Raji (cell line): ENCODE results near the gene LDLRAD3.

ENCODE experiments used
- POLR2A ChIP-seq: IDR thresholded peaks from 2 replicates; pipeline ENCODE4 v1.6.1; 2011; ENCODE audit warnings: low read depth, low read length, control low read depth; ENCODE audit not compliant: insufficient read depth

LDLRAD3 gene

DNA sequence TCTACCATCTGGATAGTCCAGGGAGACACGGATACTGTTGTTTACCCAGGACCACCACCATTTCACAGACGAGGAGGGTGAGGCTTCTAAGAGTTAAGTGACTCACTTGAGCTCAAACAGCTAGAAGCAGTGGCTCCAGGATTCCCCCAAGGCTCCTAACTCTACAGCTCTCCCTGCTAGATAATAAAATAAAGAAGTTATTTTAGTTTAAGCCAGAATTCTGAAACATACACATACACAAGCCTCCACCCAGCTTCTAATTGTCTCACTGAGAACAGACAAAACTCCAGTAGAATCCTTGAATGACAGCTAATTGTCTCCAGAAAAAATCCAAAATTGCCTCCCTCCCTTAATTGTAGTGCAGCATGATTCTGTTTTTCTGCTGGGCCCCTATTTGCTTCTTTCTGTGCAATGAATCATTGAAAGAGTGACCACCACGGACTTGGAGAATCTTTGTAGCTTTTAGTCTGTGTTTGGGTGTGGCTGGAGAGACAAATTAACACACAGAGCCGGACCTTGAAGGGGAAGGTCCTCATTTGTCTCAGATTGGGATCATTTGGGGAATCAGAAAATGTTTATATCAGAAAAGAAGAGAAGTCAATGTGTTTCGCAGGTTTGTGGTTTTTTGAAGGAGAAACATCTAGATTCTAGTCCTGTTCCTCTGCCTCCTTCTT, 280.5 kb downstream of the LDLRAD3 start:
- TF ChIP-seq POLR2A, result no peak

DNA sequence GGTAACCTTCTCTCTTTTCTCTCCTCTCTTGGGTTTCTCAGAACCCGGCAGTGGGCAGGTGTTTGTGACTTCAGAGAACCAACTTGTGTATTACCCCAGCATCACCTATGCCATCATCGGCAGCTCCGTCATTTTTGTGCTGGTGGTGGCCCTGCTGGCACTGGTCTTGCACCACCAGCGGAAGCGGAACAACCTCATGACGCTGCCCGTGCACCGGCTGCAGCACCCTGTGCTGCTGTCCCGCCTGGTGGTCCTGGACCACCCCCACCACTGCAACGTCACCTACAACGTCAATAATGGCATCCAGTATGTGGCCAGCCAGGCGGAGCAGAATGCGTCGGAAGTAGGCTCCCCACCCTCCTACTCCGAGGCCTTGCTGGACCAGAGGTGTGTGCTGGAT, 283.2 kb downstream of the LDLRAD3 start:
- no peak for TF ChIP-seq POLR2A

DNA sequence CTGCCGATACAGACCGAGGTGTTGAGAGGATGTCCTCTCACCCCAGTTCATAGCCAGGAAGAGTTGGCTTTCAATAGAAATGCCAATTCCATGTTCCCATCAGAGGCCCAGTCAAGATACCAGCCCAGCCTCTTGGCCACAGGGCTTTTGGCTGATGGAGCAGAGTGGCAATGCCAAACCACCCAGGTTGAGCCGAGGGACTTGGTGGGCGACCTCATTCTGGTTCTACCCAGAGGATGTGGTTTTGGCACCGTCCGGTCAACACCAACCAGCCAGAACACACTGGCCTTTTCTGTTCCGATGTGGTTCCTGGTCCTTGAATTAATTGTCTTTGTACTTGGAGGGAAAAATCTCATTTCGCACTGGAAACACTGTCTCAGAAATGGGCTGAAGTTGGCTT, 284.8 kb downstream of the LDLRAD3 start:
- no peak for TF ChIP-seq POLR2A

DNA sequence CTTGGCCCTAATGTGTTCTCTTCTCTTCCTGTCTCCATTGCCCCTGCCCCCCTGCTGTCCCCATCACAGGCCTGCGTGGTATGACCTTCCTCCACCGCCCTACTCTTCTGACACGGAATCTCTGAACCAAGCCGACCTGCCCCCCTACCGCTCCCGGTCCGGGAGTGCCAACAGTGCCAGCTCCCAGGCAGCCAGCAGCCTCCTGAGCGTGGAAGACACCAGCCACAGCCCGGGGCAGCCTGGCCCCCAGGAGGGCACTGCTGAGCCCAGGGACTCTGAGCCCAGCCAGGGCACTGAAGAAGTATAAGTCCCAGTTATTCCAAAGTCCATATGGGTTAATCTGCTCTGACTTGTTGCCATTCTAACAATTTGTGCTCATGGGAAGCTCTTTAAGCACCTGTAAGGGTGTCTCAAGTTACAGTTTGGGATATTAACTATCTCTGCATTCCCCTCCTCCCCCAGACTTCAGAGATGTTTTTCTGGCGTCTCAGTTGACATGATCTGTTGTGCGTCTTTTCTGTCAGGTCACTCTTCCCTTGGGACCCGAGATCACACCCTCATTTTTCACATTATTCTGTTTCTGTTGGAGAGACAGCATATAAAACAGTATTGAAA, 285.3 kb downstream of the LDLRAD3 start:
- no peak for TF ChIP-seq POLR2A

DNA sequence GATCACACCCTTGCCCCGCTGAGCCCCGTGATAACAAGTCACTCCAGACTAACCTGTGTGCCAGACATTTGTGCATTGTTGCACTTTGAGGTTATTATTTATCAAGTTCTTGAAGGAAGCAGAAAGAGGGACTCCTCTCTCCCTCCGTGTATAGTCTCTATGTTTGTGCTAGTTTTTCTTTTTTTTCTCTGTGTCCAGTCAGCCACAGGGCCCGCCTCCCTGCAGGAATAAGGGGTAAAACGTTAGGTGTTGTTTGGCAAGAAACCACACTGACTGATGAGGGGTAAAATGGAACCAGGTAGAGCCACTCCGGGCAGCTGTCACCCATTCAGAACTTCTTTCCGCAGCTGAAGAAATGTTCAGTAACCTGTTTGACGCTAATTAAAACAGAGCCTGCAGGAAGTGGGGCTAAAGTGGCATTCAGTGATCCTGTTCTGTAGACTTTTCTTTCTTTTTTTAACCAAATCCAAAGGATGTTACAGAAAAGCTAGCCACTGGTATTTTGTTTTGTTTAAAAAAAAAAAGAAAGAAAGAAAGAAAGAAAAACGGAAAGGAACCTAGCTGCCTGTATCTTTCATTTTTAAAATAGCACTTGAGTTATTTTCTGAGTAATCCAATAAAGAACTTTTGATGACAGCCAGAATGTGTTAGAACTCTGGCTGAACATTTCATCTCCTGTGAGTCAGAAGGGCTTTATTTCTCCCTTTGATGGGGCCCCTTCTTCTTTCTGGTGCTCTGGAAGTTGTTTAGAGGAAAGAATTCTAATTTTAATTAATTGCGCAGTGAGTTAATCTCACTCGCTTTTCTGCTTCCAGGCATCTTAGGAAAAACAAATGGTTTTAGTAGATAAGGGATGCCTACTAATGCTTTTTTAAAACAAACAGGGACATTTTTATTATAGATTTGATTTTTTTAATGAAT, 287.2 kb downstream of the LDLRAD3 start:
- no peak for TF ChIP-seq POLR2A

DNA sequence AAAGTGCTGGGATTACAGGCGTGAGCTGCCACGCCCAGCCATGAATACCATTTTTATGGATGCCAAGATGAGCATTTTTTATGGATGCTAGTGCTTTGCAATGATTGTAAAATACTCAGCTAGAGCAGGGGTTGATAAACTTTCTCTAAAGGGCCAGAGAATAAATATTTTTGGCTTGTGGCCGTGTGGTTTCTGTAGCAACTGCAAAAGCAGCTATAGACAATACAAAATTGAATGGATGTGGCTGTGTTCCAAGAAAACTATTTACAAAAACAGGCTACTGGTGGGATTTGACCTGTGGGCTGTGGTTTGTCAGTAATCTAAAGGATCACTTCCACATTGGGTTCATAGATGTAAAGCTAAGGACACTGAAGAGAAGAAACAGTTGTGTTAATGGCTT, 289.3 kb downstream of the LDLRAD3 start:
- TF ChIP-seq POLR2A, result no peak

DNA sequence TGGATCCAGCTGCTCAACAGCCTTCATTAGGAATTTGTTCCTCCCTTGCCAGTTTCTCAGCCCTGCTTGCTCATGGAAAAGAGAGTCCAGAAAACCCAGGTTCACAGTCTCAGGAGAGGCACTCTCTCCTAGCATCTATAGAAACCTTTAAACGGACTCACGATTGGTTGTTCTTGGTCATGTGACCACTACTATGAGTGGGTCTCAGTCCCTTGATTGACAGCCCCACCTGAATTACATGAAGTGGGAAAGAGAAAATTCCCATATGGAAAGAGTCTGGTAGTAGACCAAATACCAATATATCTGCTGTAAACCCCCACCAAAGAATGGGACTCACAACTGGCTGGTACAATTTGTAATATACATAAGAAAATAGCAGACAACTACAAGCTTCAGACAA, 291.0 kb downstream of the LDLRAD3 start:
- TF ChIP-seq POLR2A, result no peak

DNA sequence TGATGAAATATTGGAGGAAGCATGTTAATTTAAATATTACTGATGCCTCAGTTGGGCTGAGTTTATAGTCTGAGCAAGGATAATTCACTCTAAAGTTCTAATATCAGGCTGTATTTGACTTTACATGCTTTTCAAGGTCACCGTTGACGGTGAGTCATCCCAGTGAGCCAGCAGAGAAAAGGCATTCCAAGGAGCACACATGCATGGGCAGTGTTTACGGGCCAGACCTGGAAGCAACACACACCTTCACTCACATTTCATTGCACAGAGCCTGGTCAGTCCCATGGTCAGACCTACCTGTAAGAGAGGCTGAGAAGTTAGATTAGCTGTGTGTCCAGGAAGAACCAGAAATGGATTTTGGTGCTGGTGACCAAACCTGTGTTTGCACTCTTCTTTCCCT, 291.9 kb downstream of the LDLRAD3 start:
- no peak for TF ChIP-seq POLR2A

DNA sequence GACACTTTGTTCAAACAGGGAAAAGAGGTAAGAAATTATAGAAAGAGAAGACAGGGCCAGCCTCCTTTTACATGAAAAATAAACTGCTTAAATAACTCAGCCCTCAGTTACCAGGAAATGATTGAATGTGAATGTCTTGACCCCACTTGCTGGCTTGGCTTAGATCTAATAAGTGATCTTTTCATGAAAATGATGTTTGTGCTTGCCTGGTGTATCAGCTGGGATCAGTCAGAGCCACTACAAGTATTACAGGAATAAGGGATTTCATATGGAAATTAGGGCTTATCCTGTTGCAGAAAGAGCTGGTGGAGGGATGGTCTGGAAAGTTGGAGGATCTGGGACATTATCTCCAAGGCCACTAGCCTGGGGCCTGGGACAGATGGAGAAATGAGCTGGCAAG, 293.5 kb downstream of the LDLRAD3 start:
- no peak for TF ChIP-seq POLR2A

DNA sequence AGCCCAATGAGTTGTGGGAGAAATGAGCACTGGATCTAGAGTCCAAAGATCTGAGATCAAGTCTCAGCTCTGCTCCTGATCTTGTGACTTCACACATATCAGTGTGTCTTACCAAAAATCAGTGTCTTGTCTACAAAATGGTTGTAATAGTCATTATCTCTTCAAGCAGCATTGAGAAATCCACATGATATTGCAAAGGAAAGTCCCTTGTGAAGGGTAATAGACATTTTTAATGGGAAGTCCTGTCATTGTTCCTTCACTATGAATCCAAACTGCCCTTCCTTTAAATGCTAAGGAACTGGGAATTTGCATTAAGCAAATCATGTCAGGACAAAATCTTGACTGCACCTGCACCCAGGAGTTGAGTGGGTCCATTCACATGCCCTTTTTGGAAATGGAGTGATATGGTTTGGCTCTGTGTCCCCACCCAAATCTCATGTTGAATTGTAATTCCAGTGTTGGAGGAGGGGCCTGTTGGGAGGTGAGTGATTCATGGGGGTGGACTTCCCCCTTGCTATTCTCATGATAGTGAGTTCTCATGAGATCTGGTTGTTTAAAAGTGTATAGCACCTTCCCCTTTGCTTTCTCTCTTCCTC, 294.3 kb downstream of the LDLRAD3 start:
- no peak for TF ChIP-seq POLR2A

DNA sequence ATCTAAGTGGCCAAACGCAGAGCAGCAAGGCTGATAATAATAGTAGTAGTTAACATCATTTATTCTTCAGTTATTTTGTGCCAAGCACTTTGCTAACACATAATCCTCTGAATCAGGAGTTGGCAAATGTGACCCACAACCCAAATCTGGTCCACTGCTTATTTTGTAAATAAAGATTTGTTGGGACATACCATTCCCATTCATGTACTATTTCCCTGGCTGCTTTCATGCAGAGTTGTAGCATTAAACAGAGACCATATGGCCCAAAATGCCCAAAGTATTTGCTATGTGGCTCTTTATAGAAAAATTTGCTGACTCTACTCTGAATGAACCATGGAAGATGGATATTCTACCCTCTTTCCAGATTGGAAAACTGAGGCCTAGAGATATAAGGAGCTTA, 295.0 kb downstream of the LDLRAD3 start:
- TF ChIP-seq POLR2A, result no peak

DNA sequence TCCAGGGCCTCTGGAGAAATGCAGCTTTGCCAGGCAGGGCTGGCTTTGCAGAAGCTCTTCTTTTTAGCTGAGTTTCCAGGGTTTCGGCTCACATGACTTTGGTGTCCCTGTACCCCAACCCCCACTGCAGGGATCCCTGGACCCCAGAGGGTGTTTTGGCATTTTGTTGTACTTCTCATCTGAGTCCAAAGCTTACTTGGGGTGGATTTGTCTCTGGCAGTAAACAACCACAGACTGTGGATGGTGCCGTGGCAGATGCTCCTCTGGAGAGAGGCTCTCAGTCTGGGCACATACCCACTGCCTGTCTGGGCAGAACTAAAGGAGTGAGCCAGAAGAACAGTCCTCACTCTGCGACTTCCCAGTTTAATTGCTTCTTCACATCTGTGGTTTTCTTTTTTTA, 295.8 kb downstream of the LDLRAD3 start:
- TF ChIP-seq POLR2A, result no peak

DNA sequence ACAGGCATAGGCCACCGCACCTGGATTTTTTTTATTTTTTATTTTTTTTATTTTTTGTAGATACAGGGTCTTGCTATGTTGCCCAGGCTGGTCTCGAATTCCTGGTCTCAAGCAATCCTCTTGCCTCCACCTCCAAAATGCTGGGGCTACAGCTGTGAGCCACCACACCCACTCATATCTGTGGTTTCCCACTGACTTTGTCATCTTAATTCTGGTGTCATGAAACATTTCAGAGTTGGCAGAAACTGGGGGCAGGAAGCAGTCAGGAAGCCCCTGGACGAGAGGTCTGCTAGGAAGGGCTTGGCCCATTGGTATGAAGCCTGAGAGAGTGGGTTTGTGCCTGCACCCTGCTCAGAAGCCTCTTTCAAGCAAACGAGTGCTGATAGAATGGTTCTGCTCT, 296.3 kb downstream of the LDLRAD3 start:
- no peak for TF ChIP-seq POLR2A

DNA sequence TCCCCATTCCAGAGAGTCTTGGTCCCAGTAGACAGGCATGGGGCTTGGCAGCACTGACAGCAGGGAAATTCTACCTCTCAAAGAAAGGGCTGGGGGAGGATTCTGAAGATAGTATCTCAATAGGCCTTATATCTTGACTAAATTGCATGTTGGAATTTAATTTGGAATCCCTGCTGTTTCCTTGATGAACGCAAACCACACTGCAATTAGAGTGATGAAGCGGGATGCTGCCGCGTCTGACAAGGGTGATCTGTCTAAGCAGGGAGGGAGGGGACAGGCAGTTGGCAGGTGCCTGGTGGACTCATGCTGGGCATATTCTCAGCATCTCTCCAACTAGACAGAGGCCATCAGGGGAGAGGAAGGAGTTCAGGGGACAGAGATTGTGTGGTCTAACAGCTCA, 296.9 kb downstream of the LDLRAD3 start:
- no peak for TF ChIP-seq POLR2A

DNA sequence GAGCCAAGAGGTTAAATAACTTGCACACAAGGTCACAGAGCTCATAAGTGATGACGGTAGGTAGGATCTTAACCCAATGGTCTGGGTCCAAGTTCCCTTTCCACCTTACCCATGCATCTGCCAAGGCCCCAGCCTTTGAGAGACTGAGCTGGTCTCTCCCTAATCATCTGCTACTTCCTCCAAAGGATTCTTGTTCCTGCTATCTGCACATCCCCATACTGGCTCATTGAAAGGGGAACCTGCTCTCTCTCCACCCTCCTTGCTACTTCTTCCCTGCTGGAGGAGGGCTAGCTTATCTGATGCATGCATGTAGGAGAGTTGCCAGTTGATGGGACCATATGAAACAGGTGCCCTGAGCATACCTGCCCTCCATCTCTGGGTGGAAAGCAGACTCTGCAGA, 297.6 kb downstream of the LDLRAD3 start:
- no peak for TF ChIP-seq POLR2A

DNA sequence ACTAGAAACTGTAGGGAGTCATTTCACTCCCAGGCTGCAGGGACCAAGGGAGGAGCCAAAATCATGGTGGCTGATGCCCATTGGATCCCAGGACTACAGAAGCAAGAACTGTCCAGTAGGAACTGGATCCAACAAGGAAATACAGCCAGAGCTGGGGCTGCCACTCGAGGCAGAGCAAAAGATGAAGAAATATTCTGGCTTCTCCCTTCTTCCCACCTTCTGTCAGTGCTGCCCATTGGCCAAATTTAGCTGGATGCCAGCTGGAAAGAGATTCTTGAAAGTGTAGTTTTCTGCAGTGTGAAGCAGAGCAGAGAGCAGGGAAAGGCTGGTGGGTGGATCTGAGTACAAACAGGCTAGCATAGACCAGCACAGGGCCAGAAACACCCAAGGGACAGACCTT, 299.8 kb downstream of the LDLRAD3 start:
- no peak for TF ChIP-seq POLR2A
